HG03432 (cell line): ENCODE measurements around the gene LRRC38.
"Not testable (repeated sequence)": the region's sequence is repeated elsewhere in the genome, so short reads cannot be mapped to it uniquely, and the experiment has no call there.

ENCODE experiments used
- ATAC-seq: cut with Tn5 transposase; IDR thresholded peaks from one replicate; pipeline ENCODE4 v1.9.1; 2021; ENCODE audit warnings: mild to moderate bottlenecking, moderate library complexity; ENCODE audit not compliant: unreplicated experiment

The LRRC38 gene

DNA sequence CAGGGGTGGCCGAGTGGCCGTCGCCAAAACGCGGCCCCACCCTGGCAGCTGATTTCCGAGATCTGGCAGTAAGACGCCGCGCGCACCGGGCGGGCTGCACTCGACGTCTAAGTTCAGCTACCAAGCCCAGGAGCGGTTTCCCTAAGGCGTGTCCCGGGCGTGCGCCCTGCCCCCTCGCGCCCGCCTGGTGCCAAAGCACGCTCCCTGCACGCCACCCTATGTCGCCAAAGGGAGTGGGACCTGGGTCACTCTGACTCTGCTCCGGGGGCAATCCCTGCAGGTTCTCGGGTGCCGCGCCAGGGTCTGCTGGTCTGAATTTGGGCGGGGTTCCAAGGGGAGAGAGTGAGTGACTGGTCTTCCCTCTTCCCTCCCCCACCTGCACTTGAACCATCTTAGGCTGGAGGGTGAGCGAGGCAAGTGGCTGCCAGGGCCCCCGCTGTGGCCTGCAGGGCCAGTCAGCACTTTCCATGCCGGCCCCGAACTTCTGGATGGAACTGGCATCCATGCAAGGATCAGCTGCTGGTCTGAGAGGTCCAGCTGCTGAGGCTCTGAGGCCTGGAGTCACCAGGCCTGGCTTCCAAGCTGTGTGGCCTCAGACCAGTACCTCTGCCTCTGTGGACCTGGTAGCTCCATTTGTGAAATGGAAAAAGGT is at the start of gene LRRC38:
LRRC38 (minus strand) TSS at position 109 of the 652 bp plus-strand sequence. CDS start 410 bp downstream, outside the sequence.
- ATAC-seq, result no peak

DNA sequence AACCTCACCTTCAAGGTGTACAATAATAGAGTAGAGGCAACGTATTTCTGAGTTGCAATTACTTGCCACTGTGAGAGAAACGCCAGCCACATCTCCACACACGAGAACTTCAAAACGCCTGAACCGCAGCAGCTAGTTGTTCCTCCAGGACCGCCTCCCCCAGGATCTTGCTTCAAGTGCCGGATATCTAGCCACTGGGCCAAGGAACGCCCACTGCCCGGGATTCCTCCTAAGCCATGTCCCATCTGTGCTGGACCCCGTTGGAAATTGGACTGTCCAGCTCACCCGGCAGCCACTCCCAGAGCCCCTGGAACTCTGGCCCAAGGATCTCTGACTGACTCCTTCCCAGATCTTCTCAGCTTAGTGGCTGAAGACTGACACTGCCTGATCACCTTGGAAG is 49.2 kb upstream of the LRRC38 start:
- not testable (repeated sequence) for ATAC-seq

- ATAC-seq, result no peak
Observed at GRCh38 chr1:13560541-13560940, 46.7 kb upstream of the LRRC38 start.

DNA sequence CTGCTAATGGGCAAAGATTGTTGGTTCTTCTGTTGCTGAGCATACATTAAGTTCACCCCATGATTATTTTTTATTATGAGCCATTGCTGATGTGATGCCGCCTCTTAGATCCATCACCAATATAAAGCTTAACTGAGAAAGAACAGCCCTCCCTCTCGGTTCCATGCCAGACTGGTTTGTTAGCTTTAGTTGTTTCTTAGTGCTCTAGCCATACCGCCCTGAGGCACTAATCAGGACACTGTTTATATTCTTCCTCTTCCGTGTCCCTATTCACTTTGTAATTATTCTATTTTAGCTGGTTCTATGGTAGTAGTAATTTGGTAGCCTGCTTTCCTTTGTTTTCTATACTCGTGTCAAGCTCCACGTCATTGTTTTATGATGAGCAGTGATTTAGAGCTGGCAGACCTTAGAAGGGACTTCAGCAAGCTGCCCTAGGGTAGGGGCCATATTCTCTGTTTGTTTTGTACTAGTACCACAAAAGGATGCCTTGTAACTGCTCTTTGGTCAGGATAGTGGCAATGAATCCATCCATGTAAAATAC is 42.5 kb upstream of the LRRC38 start:
- no peak for ATAC-seq

DNA sequence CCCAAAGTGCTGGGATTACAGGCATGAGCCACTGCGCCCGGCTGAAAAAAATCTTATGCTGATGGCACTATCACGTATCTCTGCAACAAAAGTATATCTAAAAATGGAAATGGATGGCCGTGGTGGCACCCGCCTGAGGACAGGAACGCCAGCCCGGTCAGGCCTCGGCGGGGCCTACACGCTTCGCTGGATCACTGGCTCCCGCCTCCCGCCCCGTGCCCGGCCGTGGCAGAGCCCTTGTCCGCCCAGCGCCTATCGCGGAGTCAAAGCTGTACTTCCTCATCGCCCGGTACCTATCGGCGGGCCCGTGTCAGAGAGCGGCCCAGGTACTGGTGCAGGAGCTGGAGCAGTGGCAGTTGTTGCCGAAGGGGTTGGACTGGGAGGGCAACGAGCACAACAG is 41.0 kb upstream of the LRRC38 start:
- no peak for ATAC-seq

GRCh38 chr1:13550663-13551062 is 36.9 kb upstream of the LRRC38 start:
- ATAC-seq, result no peak

- no peak for ATAC-seq
Observed at GRCh38 chr1:13549521-13549920, 35.7 kb upstream of the LRRC38 start.

GRCh38 chr1:13549021-13549420 is 35.2 kb upstream of the LRRC38 start:
- no peak for ATAC-seq

DNA sequence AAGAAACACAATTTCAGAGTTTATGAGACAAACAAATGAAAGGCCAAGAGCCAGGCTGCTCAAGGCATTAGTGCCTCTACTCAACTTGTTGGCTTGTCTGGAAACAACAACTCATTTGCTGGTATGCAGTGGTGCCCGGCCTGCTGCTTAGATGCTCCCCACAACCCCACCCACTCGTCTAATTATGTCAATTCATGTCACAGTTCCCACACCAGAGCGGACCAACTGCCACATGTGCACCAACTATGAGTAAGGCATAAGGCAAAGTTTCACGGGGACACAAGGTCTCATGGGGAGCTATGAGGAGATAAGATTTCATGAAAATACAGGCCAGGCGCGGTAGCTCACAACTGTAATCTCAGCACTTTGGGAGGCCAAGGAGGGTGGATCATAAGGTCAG is 34.5 kb upstream of the LRRC38 start:
- no peak for ATAC-seq

DNA sequence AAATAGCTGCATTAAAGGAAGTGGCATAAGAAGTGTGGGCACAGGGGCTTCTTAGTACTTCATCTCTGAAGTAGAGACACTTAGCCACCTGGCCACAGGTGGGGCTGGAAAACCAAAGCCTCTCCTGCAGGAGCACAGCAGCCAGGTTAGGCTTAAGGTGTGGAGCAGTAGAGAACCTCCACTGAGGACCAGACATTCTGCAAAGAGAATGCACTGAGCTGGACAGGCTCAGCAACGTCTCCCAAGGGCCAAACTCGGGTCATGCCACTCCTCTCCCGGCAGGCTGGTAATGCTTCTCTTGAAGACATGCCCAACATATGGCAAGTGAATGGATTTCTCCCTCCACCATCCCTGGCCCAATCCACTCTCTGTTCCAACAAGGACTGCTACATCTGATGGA is 33.0 kb upstream of the LRRC38 start:
- ATAC-seq, result no peak

DNA sequence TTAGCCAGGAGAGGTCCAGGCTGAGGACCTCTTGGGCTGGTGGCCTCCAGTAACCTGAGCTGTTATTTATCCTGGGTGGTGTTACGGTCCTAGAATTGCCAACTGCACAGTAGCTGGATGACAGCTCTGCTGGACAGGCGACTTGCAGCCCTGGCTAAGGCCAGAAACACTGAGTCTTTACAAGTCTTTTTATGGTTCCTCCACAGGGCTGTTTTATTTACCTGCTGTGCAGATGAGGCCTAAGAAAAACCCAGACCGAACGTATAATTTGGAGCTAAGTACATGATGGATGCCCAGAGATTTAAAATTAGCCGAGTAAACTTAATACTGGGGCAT is 30.4 kb upstream of the LRRC38 start:
- no peak for ATAC-seq

- ATAC-seq, result no peak
Observed at GRCh38 chr1:13543451-13544220, 29.8 kb upstream of the LRRC38 start.

- no peak for ATAC-seq
Observed at GRCh38 chr1:13541435-13542215, 27.8 kb upstream of the LRRC38 start.

DNA sequence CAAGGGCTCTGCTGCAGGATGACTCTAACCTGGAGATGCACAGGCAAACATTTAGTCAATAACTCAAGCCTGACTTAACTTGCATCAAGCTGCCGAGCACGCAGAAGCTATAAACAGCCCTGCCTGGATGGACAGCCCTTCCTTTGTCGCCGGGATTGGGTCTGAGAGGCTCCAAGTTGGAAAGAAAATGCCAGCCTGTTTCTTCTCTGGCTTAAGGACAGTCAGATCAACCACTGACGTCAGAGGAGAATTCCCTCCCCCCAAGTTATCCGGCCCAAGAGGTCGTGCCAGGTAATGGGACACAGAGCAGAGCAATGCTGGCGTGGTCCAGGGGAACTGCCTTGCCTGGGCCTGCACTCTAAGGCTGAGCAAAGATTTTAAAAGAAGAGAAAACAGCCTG is 27.1 kb upstream of the LRRC38 start:
- no peak for ATAC-seq

DNA sequence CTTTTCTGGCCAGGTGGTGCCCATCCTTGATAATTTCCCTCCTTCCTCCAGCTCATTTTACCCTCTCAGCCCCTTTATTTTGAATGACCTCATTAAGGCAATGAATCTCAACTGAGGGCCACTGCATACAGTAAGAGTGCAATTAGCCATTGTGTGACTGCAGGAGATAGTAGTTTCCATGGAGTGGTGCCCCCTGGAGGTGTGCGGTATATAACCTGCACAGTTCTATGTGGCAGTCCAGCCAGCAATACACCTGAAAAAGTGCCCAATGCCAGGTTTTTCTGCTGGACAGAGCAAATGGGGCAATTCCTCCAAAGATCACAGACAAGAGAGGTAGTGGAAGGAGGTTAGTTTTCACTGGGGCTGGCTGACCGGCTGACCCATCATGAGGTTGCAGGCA is 25.9 kb upstream of the LRRC38 start:
- no peak for ATAC-seq

GRCh38 chr1:13538832-13539231 is 25.0 kb upstream of the LRRC38 start:
- no peak for ATAC-seq

DNA sequence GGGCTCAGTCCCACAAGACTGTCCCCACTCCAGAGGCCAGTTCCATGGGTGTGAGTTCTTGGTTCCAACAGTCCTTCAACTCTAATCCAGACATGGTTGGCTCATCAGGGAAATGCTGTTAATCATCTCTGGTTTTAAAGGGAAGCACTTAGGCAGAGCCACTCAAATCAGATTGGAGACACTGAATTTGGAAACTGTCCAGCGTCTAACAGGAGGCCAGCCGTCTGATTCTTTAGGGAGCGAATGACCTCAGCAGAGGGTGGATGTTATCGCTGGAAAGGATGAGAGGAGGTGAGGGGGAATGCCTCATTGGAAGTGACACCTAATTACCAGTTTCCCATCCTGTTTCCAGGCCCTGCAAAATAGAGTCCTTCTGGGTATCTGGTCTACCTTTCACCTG is 22.8 kb upstream of the LRRC38 start:
- ATAC-seq, result no peak

GRCh38 chr1:13535227-13535626 is 21.4 kb upstream of the LRRC38 start:
- no peak for ATAC-seq

DNA sequence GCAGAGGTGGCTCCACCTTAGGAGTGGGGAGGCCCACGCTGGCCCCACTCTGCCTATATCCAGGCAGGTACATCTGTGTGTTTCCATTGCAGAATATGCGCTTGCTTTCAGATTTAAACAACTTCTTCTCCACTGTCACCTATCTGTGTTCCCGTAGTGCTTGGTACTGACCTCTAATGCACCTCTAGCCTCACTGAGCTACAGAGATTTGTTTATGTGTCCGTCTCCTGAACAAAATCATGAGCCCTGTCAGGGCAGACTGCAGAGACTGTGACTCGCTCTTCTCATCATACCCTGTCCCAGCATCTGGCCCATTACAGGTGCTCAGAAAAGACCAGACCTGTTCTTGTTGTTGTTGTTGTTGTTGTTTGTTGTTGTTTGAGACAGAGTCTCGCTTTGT is 14.5 kb upstream of the LRRC38 start:
- ATAC-seq, result no peak

DNA sequence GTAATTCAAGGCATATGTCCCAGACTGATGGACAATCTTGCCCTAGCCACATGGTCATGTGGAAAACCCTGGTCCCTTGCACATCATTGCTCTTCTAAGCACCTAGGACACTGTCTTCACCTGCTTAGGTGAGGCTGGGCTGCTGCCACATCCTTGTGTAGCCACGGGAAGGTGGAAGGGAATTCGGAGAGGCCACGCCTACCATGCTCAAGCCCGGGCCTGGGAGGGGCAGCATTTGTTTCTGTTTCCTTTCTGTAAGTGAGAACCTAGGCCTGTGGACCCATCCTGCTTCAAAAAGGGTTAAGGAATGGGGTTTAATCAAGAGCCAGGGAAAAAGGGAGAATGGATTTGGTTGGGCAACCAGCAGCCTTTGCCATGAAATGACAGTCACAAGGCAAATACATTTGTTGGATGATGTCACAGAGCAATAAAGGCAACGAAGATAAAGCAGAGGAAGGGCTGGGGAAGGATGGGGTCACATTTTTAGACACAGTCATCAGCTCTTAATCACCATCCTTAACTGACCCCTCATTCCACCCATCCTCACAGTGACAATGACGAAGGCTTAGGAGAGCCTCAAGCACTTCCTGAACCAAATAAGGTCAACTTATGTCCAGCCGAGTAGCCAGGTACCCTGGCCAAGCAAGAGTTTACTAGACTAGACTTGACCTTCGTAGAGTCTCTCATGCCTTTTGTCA is 10.1 kb upstream of the LRRC38 start:
- no peak for ATAC-seq

DNA sequence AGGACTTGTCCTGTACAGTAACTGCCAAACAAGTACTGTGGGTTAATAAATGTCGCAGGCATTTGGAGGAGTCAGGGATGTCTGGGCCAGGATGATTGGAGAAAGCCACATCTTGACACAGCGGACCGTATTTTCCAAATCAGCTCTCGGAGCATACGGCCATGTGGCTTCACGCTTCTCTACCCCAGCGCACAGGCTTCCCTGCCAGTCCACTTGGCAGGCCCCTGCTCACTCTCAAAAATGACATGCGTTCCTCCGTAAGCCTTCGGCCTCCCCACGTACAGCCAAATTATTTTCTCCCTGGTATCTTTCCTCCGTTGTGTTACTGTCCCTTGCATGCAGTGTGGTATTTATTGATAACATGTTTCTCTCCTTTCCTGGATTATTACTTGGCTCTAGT is 7.2 kb upstream of the LRRC38 start:
- no peak for ATAC-seq
